IMR-90 (cell line): ENCODE data around the gene KIAA0513. TPM values are rescaled to one million over a fixed set of nuclear protein-coding genes. Genes with fewer than 3 reads are reported as not detected.

Experiments used
- ATAC-seq: fragments of 200-7000 bp; cut with Tn5 transposase; 2 replicates; pipeline ENCODE4 v1.9.1; 2020; ENCODE audit warnings: low read depth, mild to moderate bottlenecking, moderate library complexity
- BruUV-seq: library from RNA; stranded (reverse); fragments of 400-500 nt; replicated peaks from 2 replicates; lab custom pipeline; 2021; lab: Mats Ljungman, UMichigan
- CTCF ChIA-PET: fragments of 300-600 bp; formaldehyde crosslinking; extraction: SDS; loops from one replicate; lab custom pipeline; 2021; ENCODE audit warnings: antibody characterized with exemption; lab: Yijun Ruan, JAX
- POLR2A ChIA-PET: fragments of 300-600 bp; sonication (Branson Sonifier 250); formaldehyde crosslinking; loops from one replicate; lab custom pipeline; 2022; ENCODE audit warnings: antibody characterized with exemption; ENCODE audit not compliant: unreplicated experiment; lab: Charles Lee
- DNase-seq: peaks from one replicate; pipeline ENCODE4 v3.0.0; 2013
- H2AFZ ChIP-seq: replicated peaks from 2 replicates; pipeline ENCODE3; 2013; ENCODE audit warnings: low read length, mild to moderate bottlenecking; ENCODE audit not compliant: poor library complexity
- H2AK5ac ChIP-seq: 2 replicates; pipeline ENCODE4 v1.6.1; 2013; ENCODE audit warnings: low read depth, low read length, inconsistent platforms
- H2AK9ac ChIP-seq: replicated peaks from 2 replicates; pipeline ENCODE3; 2013; ENCODE audit warnings: mild to moderate bottlenecking, low read depth, low read length, moderate library complexity; ENCODE audit not compliant: poor library complexity
- H2BK120ac ChIP-seq: 2 replicates; pipeline ENCODE4 v1.6.1; 2013; ENCODE audit warnings: low read depth, low read length, inconsistent platforms
- H2BK15ac ChIP-seq: 3 replicates; pipeline ENCODE4 v1.6.1; 2013; ENCODE audit warnings: low read depth, low read length, inconsistent platforms
- H2BK20ac ChIP-seq: 2 replicates; pipeline ENCODE4 v1.6.1; 2013; ENCODE audit warnings: low read depth, mild to moderate bottlenecking, inconsistent platforms, low read length, moderate library complexity
- H2BK5ac ChIP-seq: 2 replicates; pipeline ENCODE4 v1.6.1; 2013; ENCODE audit warnings: mild to moderate bottlenecking, low read depth, low read length, inconsistent platforms; ENCODE audit not compliant: poor library complexity, severe bottlenecking
- H3K14ac ChIP-seq: replicated peaks from 2 replicates; pipeline ENCODE4 v1.6.1; 2013; ENCODE audit warnings: low read depth, low read length, inconsistent platforms
- H3K18ac ChIP-seq: 2 replicates; pipeline ENCODE4 v1.6.1; 2013; ENCODE audit warnings: low read depth, low read length, control low read depth
- H3K23ac ChIP-seq: 2 replicates; pipeline ENCODE4 v1.6.1; 2013; ENCODE audit warnings: low read depth, low read length, inconsistent platforms
- H3K27ac ChIP-seq: 2 replicates; pipeline ENCODE4 v1.5.1; 2013; ENCODE audit warnings: mild to moderate bottlenecking, control low read depth, low read length; ENCODE audit not compliant: insufficient read depth
- H3K27me3 ChIP-seq: 2 replicates; pipeline ENCODE4 v1.6.1; 2013; ENCODE audit warnings: low read length; ENCODE audit not compliant: control insufficient read depth, insufficient read depth
- H3K36me3 ChIP-seq: 2 replicates; pipeline ENCODE4 v1.6.1; 2013; ENCODE audit warnings: low read length, mixed read lengths; ENCODE audit not compliant: control insufficient read depth, insufficient read depth
- H3K4ac ChIP-seq: 2 replicates; pipeline ENCODE4 v1.6.1; 2013; ENCODE audit warnings: low read depth, low read length, inconsistent platforms
- H3K4me1 ChIP-seq: 2 replicates; pipeline ENCODE4 v1.6.1; 2013; ENCODE audit warnings: low read length, mixed read lengths; ENCODE audit not compliant: control insufficient read depth, insufficient read depth
- H3K4me2 ChIP-seq: 2 replicates; pipeline ENCODE4 v1.6.1; 2013; ENCODE audit warnings: low read depth, mild to moderate bottlenecking, control low read depth, low read length, moderate library complexity
- H3K4me3 ChIP-seq: 2 replicates; pipeline ENCODE4 v1.5.1; 2013; ENCODE audit warnings: low read depth, mild to moderate bottlenecking, control low read depth, low read length, moderate library complexity; ENCODE audit not compliant: insufficient read depth
- H3K56ac ChIP-seq: 2 replicates; pipeline ENCODE4 v1.6.1; 2013; ENCODE audit warnings: low read length, inconsistent platforms; ENCODE audit not compliant: insufficient read depth; ENCODE audit errors: extremely low read depth
- H3K79me1 ChIP-seq, 2 experiments: 2 replicates each; pipeline ENCODE4 v1.6.1; 2013; ENCODE audit warnings: low read length in 2 of 2, inconsistent platforms in 1 of 2, low read depth in 1 of 2
- H3K9ac ChIP-seq: 2 replicates; pipeline ENCODE4 v1.6.1; 2013; ENCODE audit warnings: low read depth, low read length, control low read depth
- H3K9me1 ChIP-seq: 2 replicates; pipeline ENCODE4 v1.6.1; 2013; ENCODE audit warnings: low read length, inconsistent platforms; ENCODE audit not compliant: insufficient read depth
- H3K9me3 ChIP-seq: 2 replicates; pipeline ENCODE4 v1.6.1; 2013; ENCODE audit warnings: low read length; ENCODE audit not compliant: control insufficient read depth, insufficient read depth
- H4K20me1 ChIP-seq: 2 replicates; pipeline ENCODE4 v1.6.1; 2013; ENCODE audit warnings: low read length, inconsistent platforms; ENCODE audit not compliant: insufficient read depth
- H4K5ac ChIP-seq: 2 replicates; pipeline ENCODE4 v1.6.1; 2013; ENCODE audit warnings: mild to moderate bottlenecking, low read depth, low read length, control low read depth
- H4K8ac ChIP-seq, 2 experiments: 2 replicates each; pipeline ENCODE4 v1.6.1; 2013; ENCODE audit warnings: low read depth in 2 of 2, low read length in 2 of 2, control low read depth in 1 of 2, inconsistent platforms in 1 of 2
- H4K91ac ChIP-seq: 2 replicates; pipeline ENCODE4 v1.6.1; 2013; ENCODE audit warnings: low read depth, low read length, inconsistent platforms; ENCODE audit not compliant: insufficient read depth
- CEBPB ChIP-seq: IDR thresholded peaks from 2 replicates; pipeline ENCODE4 v1.6.1; 2012; ENCODE audit warnings: low read depth, low read length, improper control_type of control experiment
- CHD1 ChIP-seq: IDR thresholded peaks from 2 replicates; pipeline ENCODE4 v1.6.1; 2012; ENCODE audit warnings: low read depth, low read length, improper control_type of control experiment
- CTCF ChIP-seq: conservative IDR thresholded peaks from 2 replicates; pipeline ENCODE4 v1.5.1; 2012; ENCODE audit warnings: mild to moderate bottlenecking, low read depth, low read length, improper control_type of control experiment
- MAFK ChIP-seq: IDR thresholded peaks from 2 replicates; pipeline ENCODE4 v1.6.1; 2012; ENCODE audit warnings: low read depth, low read length, improper control_type of control experiment
- MAZ ChIP-seq: IDR thresholded peaks from 2 replicates; pipeline ENCODE4 v1.6.1; 2012; ENCODE audit warnings: low read depth, mild to moderate bottlenecking, low read length, improper control_type of control experiment, moderate library complexity, borderline replicate concordance
- MXI1 ChIP-seq: IDR thresholded peaks from 2 replicates; pipeline ENCODE4 v1.6.1; 2012; ENCODE audit warnings: low read depth, mild to moderate bottlenecking, low read length, moderate library complexity, borderline replicate concordance
- NFE2L2 ChIP-seq: fragments of 150-350 bp; IDR thresholded peaks from 2 replicates; pipeline ENCODE4 v1.6.1; 2016; ENCODE audit warnings: low read depth, mild to moderate bottlenecking, low read length
- POLR2A ChIP-seq: IDR thresholded peaks from 2 replicates; pipeline ENCODE4 v1.6.1; 2012; ENCODE audit warnings: mild to moderate bottlenecking, low read depth, low read length
- RCOR1 ChIP-seq: IDR thresholded peaks from 2 replicates; pipeline ENCODE4 v1.6.1; 2012; ENCODE audit warnings: mild to moderate bottlenecking, low read length, improper control_type of control experiment; ENCODE audit not compliant: insufficient replicate concordance
- SMC3 ChIP-seq: fragments of 150-350 bp; IDR thresholded peaks from 2 replicates; pipeline ENCODE4 v1.6.1; 2016; ENCODE audit warnings: low read depth, mild to moderate bottlenecking, antibody characterized with exemption, low read length, moderate library complexity
- USF2 ChIP-seq: fragments of 150-350 bp; IDR thresholded peaks from 2 replicates; pipeline ENCODE4 v1.6.1; 2017; ENCODE audit warnings: mild to moderate bottlenecking, antibody characterized with exemption, low read length, low read depth
- WGBS, 2 experiments: methylation state at CpG; one replicate each; pipeline versions ENCODE4 v1.1.5 to v1.1.7; 2013; ENCODE audit warnings: missing lambda C conversion rate in 2 of 2; ENCODE audit not compliant: insufficient read length in 1 of 2; ENCODE audit errors: extremely low coverage in 2 of 2; 5-methylcytosine and 5-hydroxymethylcytosine counted together
- dilution Hi-C: fragments of 300-500 bp; cut with HindIII; formaldehyde crosslinking; loops from one replicate; pipeline ENCODE4 v1.14.3; 2018; ENCODE audit warnings: low sequenced_read_pairs; ENCODE audit not compliant: unreplicated experiment
- in situ Hi-C: fragments of 300-500 bp; cut with MboI; formaldehyde crosslinking; loops from 3 replicates; pipeline ENCODE4 v1.14.3; 2019; ENCODE audit warnings: low sequenced_read_pairs, inconsistent platforms, mixed read lengths
- intact Hi-C: fragments of 100-400 bp; cut with micrococcal nuclease; formaldehyde crosslinking; loops from 2 replicates; pipeline ENCODE4 v1.10.0; 2022
- polyA plus RNA-seq, 3 experiments: library from polyadenylated mRNA; depleted of rRNA; stranded (reverse); fragments of >200 nt; gene quantifications; 2 replicates each; pipeline ENCODE4 v1.2.3, GENCODE V29; 2012; ENCODE audit warnings: low replicate concordance in 1 of 3
- total RNA-seq: library from RNA; depleted of rRNA; stranded (reverse); fragments of >200 nt; gene quantifications from 2 replicates; pipeline ENCODE4 v1.2.3, GENCODE V29; 2012

The KIAA0513 gene
- total and polyA plus RNA-seq, 2 of the 4 experiments (the other 2 are of a cell fraction) = 9.5 TPM

- Histone ChIP-seq H3K4me2 (no peak overlapping the region), H3K9ac (no peak overlapping the region), H3K9me1 (no peaks in the 10 kb centered on the region), H4K91ac (no peak overlapping the region), H3K27me3 (peaks cover 9% of the 10 kb centered on the region), H4K5ac (no peak overlapping the region), H3K27ac (no peak overlapping the region), H3K18ac (no peak overlapping the region), H3K4me3 (no peak overlapping the region), H2AFZ (no peak overlapping the region), H3K36me3 (no peaks in the 10 kb centered on the region), H3K9me3 (peaks cover 4% of the 10 kb centered on the region; the same call in 1 of the 2 replicates), H3K79me1 (no peaks in the 10 kb centered on the region), H2BK15ac (no peak overlapping the region), H2BK20ac (no peak overlapping the region), H3K56ac (no peak overlapping the region), H2BK120ac (no peak overlapping the region), H3K4ac (no peak overlapping the region), H3K23ac (no peak overlapping the region), H2AK5ac (no peak overlapping the region), H4K20me1 (peaks cover 5% of the 10 kb centered on the region), H4K8ac (no peak overlapping the region), H2AK9ac (no peak overlapping the region), H3K4me1 (no peaks in the 10 kb centered on the region; the same call in 1 of the 2 replicates), H2BK5ac (no peak overlapping the region), H3K14ac (no peak overlapping the region)
- TF ChIP-seq CHD1 = no peak
- no peak for TF ChIP-seq POLR2A
- TF ChIP-seq CTCF = no peak
- TF ChIP-seq CEBPB = no peak
- TF ChIP-seq MXI1 = no peak
- no peak for TF ChIP-seq NFE2L2
- TF ChIP-seq SMC3 = no peak
- TF ChIP-seq MAFK = no peak
- TF ChIP-seq RCOR1 = no peak
- TF ChIP-seq USF2 = no peak
- no peak for TF ChIP-seq MAZ
- BruUV-seq = no TSS peak
- intact Hi-C loops = no loop called here
- ChIA-PET POLR2A (no interaction called here), CTCF (no interaction called here)
- ATAC-seq = no peak
- WGBS, 2 experiments = 71% methylated on average over 5 of the region's 9 CpGs; no CpG with 5 or more reads in 1 of the 2 experiments
- dilution Hi-C loops = no loop called here
- in situ Hi-C loops = loop anchor here (10.0 kb wide), 1 partner anchor 504 kb away; the partner anchor contains the start of gene GSE1
- DNase-seq = no peak
Observed at GRCh38 chr16:85111184-85111583, 83.6 kb downstream of the KIAA0513 start.
